ENCODE results near the gene LENG8. TPM values are rescaled to one million over a fixed set of nuclear protein-coding genes. Genes with fewer than 3 reads are reported as not detected.
"Not testable (repeated sequence)": the region's sequence is repeated elsewhere in the genome, so short reads cannot be mapped to it uniquely, and the experiment has no call there.

The LENG8 gene
- total RNA-seq, 1 experiment from 2014 or later: 238 TPM

- H3K4me3 Mint-ChIP-seq (ENCODE audit: unreplicated experiment); H3K36me3 Mint-ChIP-seq (ENCODE audit: insufficient read depth, unreplicated experiment); intact Hi-C loops (cut with micrococcal nuclease); H3K27me3 Mint-ChIP-seq (ENCODE audit: insufficient read depth, unreplicated experiment); DNase-seq (ENCODE audit: unreplicated experiment); H3K27ac Mint-ChIP-seq (ENCODE audit: low read depth, unreplicated experiment); BruUV-seq (replicated peaks); H3K4me1 Mint-ChIP-seq (ENCODE audit: insufficient read depth, unreplicated experiment); POLR2A ChIA-PET; CTCF ChIA-PET: not testable (repeated sequence)
- peaks cover 27% of the 10 kb centered on the region for H3K9me3 Mint-ChIP-seq (ENCODE audit: unreplicated experiment)
Observed at GRCh38 chr19:54509200-54509940, 60.4 kb downstream of the LENG8 start.

Other genes with a start within 250 kb of the LENG8 start
- 1,356 and 1,735 TPM in 2 replicates for gene RPS9, start 248.3 kb upstream of the LENG8 start, total RNA-seq (2022)
- not detected in 2 replicates for gene LILRB3, start 226.2 kb upstream of the LENG8 start, total RNA-seq (2022)
- not detected in 2 replicates for gene LILRA6, start 206.4 kb upstream of the LENG8 start, total RNA-seq (2022)
- not detected in 2 replicates for gene LILRB5, start 191.9 kb upstream of the LENG8 start, total RNA-seq (2022)
- not detected in 2 replicates for gene LILRB2, start 168.1 kb upstream of the LENG8 start, total RNA-seq (2022)
- not detected in 2 replicates for gene LILRA5, start 136.0 kb upstream of the LENG8 start, total RNA-seq (2022)
- gene LILRA4, start 110.0 kb upstream of the LENG8 start, total RNA-seq (2022): not detected in 2 replicates
- gene LAIR1, start 84.3 kb upstream of the LENG8 start, total RNA-seq (2022): not detected in 2 replicates
- not detected in 2 replicates for gene TTYH1, start 33.7 kb upstream of the LENG8 start, total RNA-seq (2022)
- 6.9 and 9.3 TPM in 2 replicates for gene LENG9, start 14.6 kb downstream of the LENG8 start, total RNA-seq (2022)
- 3.0 TPM in 2 replicates for gene CDC42EP5, start 24.1 kb downstream of the LENG8 start, total RNA-seq (2022)
- not detected in 2 replicates for gene LAIR2, start 53.6 kb downstream of the LENG8 start, total RNA-seq (2022)
- gene LILRA2, start 124.6 kb downstream of the LENG8 start, total RNA-seq (2022): not detected in 2 replicates
- not detected in 2 replicates for gene LILRA1, start 144.4 kb downstream of the LENG8 start, total RNA-seq (2022)
- not detected in 2 replicates for gene LILRB1, start 181.3 kb downstream of the LENG8 start, total RNA-seq (2022)
- gene LILRB4, start 213.8 kb downstream of the LENG8 start, total RNA-seq (2022): not detected in 2 replicates

Data from MCF 10A (cell line).